Left lung (tissue), 10 donors: ENCODE results near the gene ROBO1. TPM values are rescaled to one million over a fixed set of nuclear protein-coding genes. Genes with fewer than 3 reads are reported as not detected.

Experiments used
- ATAC-seq: fragments of 200-7000 bp; cut with Tn5 transposase; one replicate; pipeline ENCODE4 v1.9.1; 2020; ENCODE audit warnings: moderate library complexity
- DNase-seq, 4 donors: peaks; one replicate each; pipeline ENCODE4 v3.0.0-alpha.2; 2013 to 2020
- H3K27ac ChIP-seq, 2 donors: fragments of 200-600 bp; sonication (generic) in 1 of 2; one replicate each; pipeline versions ENCODE4 v1.5.0 to v1.8.0; 2020 to 2021
- H3K27me3 ChIP-seq, 2 donors: fragments of 200-600 bp; sonication (generic) in 1 of 2; one replicate each; pipeline versions ENCODE4 v1.5.0 to v1.8.0; 2020 to 2021
- H3K36me3 ChIP-seq, 2 donors: fragments of 200-600 bp; sonication (generic) in 1 of 2; one replicate each; pipeline versions ENCODE4 v1.5.0 to v1.8.0; 2020 to 2021
- H3K4me1 ChIP-seq, 2 donors: fragments of 200-600 bp; one replicate each; pipeline ENCODE4 v1.8.0; 2021
- H3K4me3 ChIP-seq, 2 donors: fragments of 200-600 bp; sonication (generic) in 1 of 2; one replicate each; pipeline versions ENCODE4 v1.5.0 to v1.8.0; 2020 to 2021; ENCODE audit warnings: mild to moderate bottlenecking in 1 of 2
- H3K9me3 ChIP-seq, 2 donors: fragments of 200-600 bp; sonication (generic) in 1 of 2; one replicate each; pipeline versions ENCODE4 v1.5.0 to v1.8.0; 2020 to 2021
- CTCF ChIP-seq, 2 donors: fragments of 200-600 bp; sonication (generic) in 1 of 2; IDR thresholded peaks; one replicate each; pipeline versions ENCODE4 v1.5.0 to v1.8.0; 2021; ENCODE audit warnings: antibody characterized with exemption in 2 of 2
- intact Hi-C, 2 donors: fragments of 100-400 bp; cut with DNase I; formaldehyde crosslinking; loops; one replicate each; pipeline versions ENCODE4 v1.11.2 to v1.14.2; 2022
- polyA plus RNA-seq, 6 donors: library from polyadenylated mRNA; unstranded; fragments of 120-200 nt; gene quantifications; one replicate each; pipeline ENCODE4 v1.2.1, GENCODE V29; 2013; ENCODE audit not compliant: insufficient read length in 6 of 6
- total RNA-seq, 2 donors: library from RNA; stranded (reverse); fragmentation: NEBNext Ultra II Directional; extraction: Animal tissue kit (Norgen Biotek cat#: 25700); gene quantifications; one replicate each; pipeline ENCODE4 v1.2.1, GENCODE V29; 2021
- donor health status: DM: no; HTN: yes; CAD: no.
- donor health status: DM: no; HTN: no; CAD: no.

Gene ROBO1
- total and polyA plus RNA-seq, 8 donors, result 20.3 to 134 (median 102) TPM

- no peaks in the 10 kb centered on the region for H3K36me3 ChIP-seq
- H3K4me1 ChIP-seq, result no peaks in the 10 kb centered on the region
- no peak overlapping the region for H3K4me3 ChIP-seq
- H3K27ac ChIP-seq, result no peak overlapping the region
- no peaks in the 10 kb centered on the region for H3K9me3 ChIP-seq
- intact Hi-C loops, result no loop called here
- DNase-seq (no peak), ATAC-seq (no peak)
- no peak for TF ChIP-seq CTCF (IDR thresholded peaks at IDR 0.05)
- H3K27me3 ChIP-seq, result no peaks in the 10 kb centered on the region
Observed at GRCh38 chr3:78970656-78971055, 797.1 kb downstream of the ROBO1 start.

GRCh38 chr3:78969483-78969882 lies 798.3 kb downstream of the ROBO1 start:
- ATAC-seq (no peak), DNase-seq (no peak)
- H3K9me3 ChIP-seq, result no peaks in the 10 kb centered on the region
- H3K27me3 ChIP-seq, result no peaks in the 10 kb centered on the region
- no peaks in the 10 kb centered on the region for H3K4me1 ChIP-seq
- no peak overlapping the region for H3K4me3 ChIP-seq
- H3K27ac ChIP-seq, result no peak overlapping the region
- TF ChIP-seq CTCF (IDR thresholded peaks at IDR 0.05), result no peak
- intact Hi-C loops, result no loop called here
- H3K36me3 ChIP-seq, result no peaks in the 10 kb centered on the region

- intact Hi-C loops, result no loop called here
- Histone ChIP-seq H3K4me1 (no peaks in the 10 kb centered on the region), H3K27ac (no peak overlapping the region), H3K9me3 (peaks cover 0 to 3% of the 10 kb centered on the region in 2 donors), H3K4me3 (no peak overlapping the region), H3K27me3 (no peaks in the 10 kb centered on the region), H3K36me3 (no peaks in the 10 kb centered on the region)
- DNase-seq, result no peak
- no peak for TF ChIP-seq CTCF (IDR thresholded peaks at IDR 0.05)
- no peak for ATAC-seq
Observed at GRCh38 chr3:78967061-78967460, 800.7 kb downstream of the ROBO1 start.

- DNase-seq, result no peak
- Histone ChIP-seq H3K9me3 (peaks cover 0 to 3% of the 10 kb centered on the region in 2 donors), H3K27ac (no peak overlapping the region), H3K4me1 (no peaks in the 10 kb centered on the region), H3K36me3 (no peaks in the 10 kb centered on the region), H3K27me3 (no peaks in the 10 kb centered on the region), H3K4me3 (no peak overlapping the region)
- ATAC-seq, result no peak
- no peak for TF ChIP-seq CTCF (IDR thresholded peaks at IDR 0.05)
- intact Hi-C loops, result no loop called here
Observed at GRCh38 chr3:78963771-78964170, 804.0 kb downstream of the ROBO1 start.

- ATAC-seq (no peak), DNase-seq (no peak)
- Histone ChIP-seq H3K27me3 (no peaks in the 10 kb centered on the region), H3K36me3 (no peaks in the 10 kb centered on the region), H3K4me3 (no peak overlapping the region), H3K27ac (no peak overlapping the region), H3K9me3 (no peaks in the 10 kb centered on the region), H3K4me1 (no peaks in the 10 kb centered on the region)
- intact Hi-C loops, result no loop called here
- TF ChIP-seq CTCF (IDR thresholded peaks at IDR 0.05), result no peak
Observed at GRCh38 chr3:78957456-78957855, 810.3 kb downstream of the ROBO1 start.
